Measurements from ENCODE around the gene WNT9B.

Gene WNT9B, protein sequence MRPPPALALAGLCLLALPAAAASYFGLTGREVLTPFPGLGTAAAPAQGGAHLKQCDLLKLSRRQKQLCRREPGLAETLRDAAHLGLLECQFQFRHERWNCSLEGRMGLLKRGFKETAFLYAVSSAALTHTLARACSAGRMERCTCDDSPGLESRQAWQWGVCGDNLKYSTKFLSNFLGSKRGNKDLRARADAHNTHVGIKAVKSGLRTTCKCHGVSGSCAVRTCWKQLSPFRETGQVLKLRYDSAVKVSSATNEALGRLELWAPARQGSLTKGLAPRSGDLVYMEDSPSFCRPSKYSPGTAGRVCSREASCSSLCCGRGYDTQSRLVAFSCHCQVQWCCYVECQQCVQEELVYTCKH

GRCh38 chr17:46851029-46851741 lies at the start of gene WNT9B:
TSS of gene WNT9B (plus strand) at chr17:46851583. CDS start at chr17:46851639, 56 bp downstream.
- no peak for DNase-seq

DNA sequence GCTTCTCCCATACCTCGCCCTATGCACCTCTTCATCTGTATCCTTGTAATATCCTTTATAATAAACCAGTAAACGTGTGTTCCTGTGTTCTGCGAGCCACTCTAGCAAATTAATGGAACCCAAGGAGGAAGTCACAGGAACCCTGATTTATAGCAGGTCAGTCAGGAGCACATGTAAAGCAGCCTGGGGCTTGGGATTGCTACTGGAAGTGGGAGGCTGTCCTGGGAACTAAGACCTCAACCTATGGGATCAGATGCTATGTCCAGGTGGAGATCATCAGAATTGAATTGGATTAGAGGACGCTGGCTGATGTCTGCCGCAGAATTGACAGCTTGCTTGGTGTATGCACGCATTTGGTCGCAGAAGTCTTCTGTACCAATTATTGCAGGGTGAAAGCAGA lies 48.6 kb upstream of the WNT9B start:
- no peak for DNase-seq

- no peak for DNase-seq
These were observed 47.8 kb upstream of the WNT9B start for GRCh38 chr17:46803544-46803943.

- DNase-seq = no peak
These were observed 45.6 kb upstream of the WNT9B start for GRCh38 chr17:46805771-46806170.

DNA sequence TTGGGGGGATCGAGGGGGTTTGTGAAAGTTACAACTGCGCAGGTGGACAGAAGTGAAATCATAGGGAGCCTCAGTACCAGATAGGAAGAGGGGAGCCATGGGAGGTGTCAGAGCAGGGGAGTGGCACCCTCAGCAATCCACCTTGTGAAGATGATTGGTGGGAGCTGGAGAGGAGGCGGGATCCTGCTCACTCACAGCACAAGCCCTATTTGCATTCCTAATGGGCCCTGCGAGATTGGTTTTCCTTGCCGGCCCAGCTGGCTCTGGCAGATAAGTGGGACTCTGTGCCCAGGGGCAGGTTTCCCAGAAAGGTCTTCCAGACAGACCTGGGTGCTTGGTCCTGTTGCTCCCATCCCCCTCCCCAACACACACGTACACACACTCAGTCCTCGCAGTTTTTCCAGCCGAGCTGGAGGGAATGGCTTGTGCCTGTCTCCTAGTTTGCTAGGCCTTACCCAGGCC lies 42.2 kb upstream of the WNT9B start:
- no peak for DNase-seq

DNA sequence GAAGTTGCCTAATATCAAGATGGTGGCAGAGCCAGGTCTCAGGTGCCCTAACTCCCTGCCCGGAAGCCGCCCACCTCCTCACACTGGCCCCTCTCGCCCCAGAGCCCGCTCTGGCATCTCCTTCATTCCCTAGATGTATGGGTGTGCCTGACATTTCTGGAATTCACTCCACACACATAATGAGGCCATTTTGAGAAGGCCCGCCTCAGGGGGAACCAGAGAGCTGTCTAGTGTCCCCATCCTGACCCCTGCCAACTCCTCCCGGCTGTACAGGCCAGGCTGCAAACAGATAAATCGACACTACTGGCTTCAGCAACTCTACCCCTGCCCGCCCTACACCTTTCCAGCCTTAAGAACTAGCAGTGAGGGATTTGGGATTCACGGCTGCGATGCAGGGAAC lies 40.5 kb upstream of the WNT9B start:
- DNase-seq = no peak

DNA sequence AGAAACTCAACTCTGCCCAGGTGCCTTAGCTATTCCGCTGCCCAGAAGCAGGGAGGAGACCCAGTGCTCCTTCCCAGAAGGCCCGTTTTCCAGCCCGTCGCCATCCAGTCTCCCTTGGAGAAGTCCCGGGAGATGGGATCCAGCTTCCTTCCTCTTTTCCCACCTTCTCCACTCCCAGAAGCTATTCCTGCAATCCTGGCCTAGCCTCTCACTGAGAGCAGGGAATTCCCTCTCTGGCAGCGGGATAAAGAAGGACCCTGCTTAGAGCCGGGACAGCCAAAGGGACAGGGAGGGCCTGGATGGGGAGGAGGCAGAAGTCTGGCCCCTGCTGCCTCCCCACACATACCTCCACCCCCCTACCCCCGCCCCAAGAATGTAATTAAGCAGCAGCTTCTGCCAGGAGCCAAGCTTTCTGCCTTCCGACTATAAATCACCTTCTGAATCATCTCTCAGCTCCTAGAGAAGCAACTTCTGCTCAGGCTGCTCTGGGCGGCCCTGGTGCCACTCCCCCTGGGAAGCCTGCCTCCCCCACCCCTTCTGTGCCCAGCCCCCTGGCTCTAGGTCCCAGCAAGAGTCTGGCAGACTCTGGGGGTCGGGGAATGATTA lies 39.3 kb upstream of the WNT9B start:
- no peak for DNase-seq

- DNase-seq = no peak
These were observed 38.6 kb upstream of the WNT9B start for GRCh38 chr17:46812624-46813318.

- no peak for DNase-seq
These were observed 37.5 kb upstream of the WNT9B start for GRCh38 chr17:46813920-46814319.

GRCh38 chr17:46814446-46814845 lies 36.9 kb upstream of the WNT9B start:
- DNase-seq = no peak

DNA sequence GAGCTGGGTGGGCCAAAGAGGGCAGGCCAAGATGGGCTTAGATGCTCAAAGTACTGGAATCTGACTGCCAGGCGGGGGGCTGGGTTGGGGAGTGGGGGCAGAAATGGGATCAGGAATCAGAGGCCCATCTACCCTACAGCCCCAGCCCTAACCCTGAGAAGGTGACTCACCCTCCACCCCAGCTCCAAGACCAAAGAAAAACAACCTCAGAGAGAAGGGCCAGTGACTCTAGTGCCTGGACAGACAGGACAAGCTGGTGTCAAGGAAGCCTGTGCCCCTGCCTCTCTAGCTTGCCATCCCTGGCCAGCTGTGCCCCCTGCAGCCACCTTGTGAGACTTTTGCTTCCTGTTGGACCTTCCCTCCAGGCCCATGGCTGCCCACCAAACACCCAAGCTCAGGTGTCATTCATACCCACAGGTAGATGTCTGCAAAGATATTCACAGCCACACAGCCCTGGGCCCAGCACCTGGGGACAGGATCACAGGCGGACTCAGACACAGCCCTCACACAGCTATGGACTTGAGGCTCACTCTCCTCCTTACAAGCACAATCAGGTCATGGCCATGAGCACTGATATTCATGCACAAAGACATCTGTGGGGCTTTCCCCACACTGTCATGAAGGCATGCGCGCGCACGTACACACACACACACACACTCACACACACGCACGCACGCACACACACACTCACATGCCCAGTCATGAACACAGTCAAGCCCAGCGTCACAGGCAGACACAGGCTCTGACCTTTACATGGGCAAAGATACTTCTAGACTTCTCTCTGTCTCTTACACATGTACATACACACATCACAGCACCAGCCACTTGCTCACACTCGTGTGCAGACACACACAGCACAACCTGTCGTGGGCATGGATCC lies 35.7 kb upstream of the WNT9B start:
- DNase-seq = no peak

DNA sequence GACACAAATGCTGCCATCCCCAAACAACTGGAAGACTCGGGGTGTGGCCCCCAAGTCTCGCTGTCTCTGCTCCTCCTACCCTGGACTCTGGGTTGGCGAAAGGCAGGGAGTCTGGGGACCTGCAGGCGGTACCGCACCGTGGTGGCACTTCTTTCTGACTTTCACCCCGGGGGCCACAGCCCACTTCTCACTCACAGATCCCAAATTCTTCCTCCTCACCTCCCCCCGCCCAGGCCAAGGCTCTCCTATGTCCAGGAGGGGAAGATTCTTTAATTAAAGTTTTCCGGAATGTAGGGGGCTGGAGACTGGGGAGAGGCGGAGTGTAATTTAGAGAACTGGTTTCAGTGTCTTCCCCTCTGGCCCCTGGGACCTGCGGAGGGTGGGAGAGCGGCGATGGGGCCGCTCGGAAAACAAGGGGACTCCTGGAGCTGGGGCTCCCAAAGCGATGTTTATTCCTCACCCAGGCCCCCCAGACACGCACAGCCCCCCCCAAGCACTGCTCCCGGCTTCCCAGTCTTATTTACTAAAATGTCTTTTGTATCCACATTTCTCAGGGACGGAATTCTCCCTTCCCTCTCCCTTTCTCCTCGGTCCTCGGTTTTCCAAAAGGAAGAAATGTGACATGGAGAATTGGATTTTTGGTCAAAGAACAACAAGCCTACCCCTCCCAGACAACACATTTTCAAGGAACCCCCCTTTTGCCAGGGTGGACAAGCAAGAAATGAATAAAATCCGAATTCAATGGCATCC lies 34.1 kb upstream of the WNT9B start:
- DNase-seq = no peak

DNA sequence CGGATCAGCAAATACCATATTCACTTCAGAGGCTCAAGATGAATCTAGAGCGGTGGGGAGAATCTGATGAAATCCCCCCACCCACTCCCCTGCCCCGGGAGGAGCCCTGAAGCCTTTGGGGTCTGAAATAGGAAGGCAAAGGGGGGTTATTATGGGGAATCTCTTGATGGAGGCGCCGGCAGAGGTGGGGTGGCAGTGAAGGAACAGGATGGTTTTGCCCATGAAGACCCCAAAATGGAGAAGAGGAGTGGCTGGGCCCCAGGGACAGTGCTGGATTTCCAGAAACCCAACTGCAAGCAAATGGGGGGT lies 33.5 kb upstream of the WNT9B start:
- DNase-seq = no peak

- DNase-seq = no peak
These were observed 33.0 kb upstream of the WNT9B start, which contains the start of gene WNT3 for GRCh38 chr17:46818316-46818928. TSS of gene WNT3 (minus strand) at chr17:46818692. CDS start at chr17:46818597, 95 bp downstream.

- DNase-seq = no peak
These were observed 32.2 kb upstream of the WNT9B start for GRCh38 chr17:46818929-46819859.

- no peak for DNase-seq
These were observed 31.5 kb upstream of the WNT9B start for GRCh38 chr17:46819906-46820351.

DNA sequence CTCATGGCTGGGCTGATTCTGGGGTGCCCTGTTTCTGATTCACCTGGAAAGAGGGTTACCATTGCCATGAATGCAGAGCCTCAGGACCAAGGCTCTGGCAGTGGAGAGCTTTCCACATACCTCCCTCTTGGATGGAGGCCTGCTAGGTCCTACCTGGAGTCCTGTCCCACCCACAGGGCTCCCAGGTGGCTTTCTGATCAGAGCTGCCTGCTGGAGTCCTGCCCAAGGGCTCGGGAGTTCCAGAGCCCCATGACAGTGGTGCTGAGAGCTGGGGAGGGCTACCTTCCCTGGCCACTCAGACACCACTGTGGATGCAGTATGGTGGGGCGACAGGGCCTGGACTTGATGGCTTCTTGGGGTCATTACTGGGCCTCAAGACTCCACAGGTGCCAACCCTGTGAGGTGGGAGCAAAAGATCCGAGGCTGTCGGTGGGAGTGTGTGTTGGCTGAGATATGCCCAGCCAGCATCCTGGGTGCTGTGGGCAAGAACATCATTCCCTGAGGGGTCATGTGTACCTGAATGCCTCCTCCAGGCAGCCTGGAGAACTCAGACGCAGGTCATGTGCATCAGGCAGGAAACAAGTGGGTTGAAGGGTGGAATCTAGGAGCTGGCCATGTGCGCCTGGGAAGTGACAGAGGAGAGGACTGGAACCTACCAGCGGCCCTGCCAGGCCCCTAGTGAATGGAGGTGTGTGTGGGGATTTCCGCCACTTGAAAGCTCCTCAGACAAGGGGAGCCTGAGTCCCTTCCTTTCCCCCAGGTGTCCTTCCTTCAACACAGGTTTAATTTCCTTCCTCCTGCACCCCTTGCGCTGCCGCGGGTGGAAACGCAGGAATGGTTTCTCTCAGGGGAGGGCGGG lies 30.6 kb upstream of the WNT9B start:
- no peak for DNase-seq

DNA sequence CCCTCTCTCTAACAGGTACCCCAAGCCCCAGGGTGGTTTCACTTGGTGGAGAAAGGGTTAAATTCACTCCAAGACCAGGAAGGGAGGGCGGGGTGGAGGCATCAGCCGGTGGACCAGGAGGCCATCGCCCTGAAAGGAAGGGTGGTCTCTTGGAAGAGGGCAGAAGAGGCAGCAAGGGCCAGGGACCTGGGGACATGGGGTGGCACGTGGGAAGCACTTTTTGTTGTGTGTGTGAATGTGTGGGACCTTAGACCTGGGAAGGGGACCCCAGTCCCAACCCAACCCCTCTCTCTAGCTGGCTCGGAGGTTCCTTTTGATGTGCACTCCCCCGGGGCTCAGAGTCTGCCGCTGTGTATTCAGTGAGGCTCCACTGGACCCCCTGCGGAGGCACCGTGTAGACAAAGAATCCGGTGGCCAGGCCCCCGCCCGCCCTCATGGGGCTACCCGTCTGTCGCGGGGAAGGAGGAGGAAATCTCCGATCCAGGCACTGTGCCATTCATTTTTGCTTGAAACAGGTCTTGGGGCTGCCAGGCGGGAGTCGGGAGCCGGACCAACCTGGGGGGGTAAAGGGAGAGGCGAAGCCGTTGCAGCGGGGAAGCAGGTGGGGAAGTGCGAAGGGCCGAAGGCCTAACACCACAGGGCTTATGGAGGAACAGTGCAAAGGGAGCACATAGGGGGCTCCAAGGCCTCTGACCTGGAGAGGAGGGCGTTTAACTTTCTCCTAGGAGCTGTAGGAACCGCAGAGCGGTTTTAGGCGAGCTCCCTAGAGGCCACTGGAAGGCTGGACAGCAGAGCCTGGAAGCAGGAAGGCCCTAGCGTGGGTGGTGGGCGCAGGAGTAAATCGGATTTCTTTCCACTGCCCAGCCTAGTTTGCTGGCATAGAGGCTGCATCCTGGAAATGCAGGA lies 29.6 kb upstream of the WNT9B start:
- DNase-seq = no peak

Data from DMS153 (cell line).